Suprapubic skin (tissue), 3 donors: ENCODE measurements around the gene ABCF3.

Experiments used
- CTCF ChIP-seq, 2 donors: fragments of 200-600 bp in 1 of 2; fragments of 450-650 bp in 1 of 2; sonication (generic) in 1 of 2; IDR thresholded peaks; one replicate each; pipeline ENCODE4 v1.5.1; 2016 to 2019; ENCODE audit warnings: antibody characterized with exemption in 2 of 2, mild to moderate bottlenecking in 1 of 2, moderate library complexity in 1 of 2
- POLR2AphosphoS5 ChIP-seq, 3 donors: sonication (generic); formaldehyde crosslinking; IDR thresholded peaks; one replicate each; pipeline ENCODE4 v1.6.1; 2017; ENCODE audit warnings: antibody characterized with exemption in 3 of 3

GRCh38 chr3:184177331-184177731 is 8.7 kb upstream of the ABCF3 start:
- TF ChIP-seq CTCF (IDR thresholded peaks at IDR 0.05) (no peak), POLR2AphosphoS5 (IDR thresholded peaks at IDR 0.05) (no peak)
